ENCODE results near the gene PLCL2.
"Not testable (repeated sequence)": the region's sequence is repeated elsewhere in the genome, so short reads cannot be mapped to it uniquely, and the experiment has no call there.

PLCL2 gene

DNA sequence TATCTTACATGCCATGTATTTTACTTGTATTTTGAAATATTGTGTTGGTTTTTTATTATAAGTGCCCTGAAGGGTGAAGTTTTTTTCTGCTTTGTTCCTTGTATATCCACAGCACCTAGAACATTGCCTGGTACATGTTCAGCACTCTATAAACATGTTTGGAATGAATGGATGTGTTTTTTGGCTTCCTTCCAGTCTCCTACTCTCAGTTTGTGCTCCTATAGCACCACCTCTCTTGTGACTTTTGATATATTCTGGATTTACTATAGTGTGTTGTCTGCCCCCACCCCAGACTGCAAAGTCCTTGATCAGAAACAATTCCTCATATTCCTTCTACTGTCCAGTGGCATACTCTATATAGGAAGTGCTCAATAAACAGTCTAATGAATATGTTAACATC lies 60.6 kb downstream of the PLCL2 start:
- Histone ChIP-seq H3K9me3 (ENCODE audit: insufficient read depth, low read depth, low read length) (no peaks in the 10 kb centered on the region), H3K4me3 (ENCODE audit: low read length) (no peak overlapping the region), H3K27me3 (ENCODE audit: insufficient read depth, low read length) (no peaks in the 10 kb centered on the region), H3K36me3 (ENCODE audit: insufficient read depth, low read length) (no peaks in the 10 kb centered on the region), H3K4me1 (ENCODE audit: insufficient read depth, low read length) (no peaks in the 10 kb centered on the region), H3K27ac (ENCODE audit: low read depth, low read length) (no peak overlapping the region), H3K9ac (ENCODE audit: low read depth, low read length) (no peak overlapping the region)

DNA sequence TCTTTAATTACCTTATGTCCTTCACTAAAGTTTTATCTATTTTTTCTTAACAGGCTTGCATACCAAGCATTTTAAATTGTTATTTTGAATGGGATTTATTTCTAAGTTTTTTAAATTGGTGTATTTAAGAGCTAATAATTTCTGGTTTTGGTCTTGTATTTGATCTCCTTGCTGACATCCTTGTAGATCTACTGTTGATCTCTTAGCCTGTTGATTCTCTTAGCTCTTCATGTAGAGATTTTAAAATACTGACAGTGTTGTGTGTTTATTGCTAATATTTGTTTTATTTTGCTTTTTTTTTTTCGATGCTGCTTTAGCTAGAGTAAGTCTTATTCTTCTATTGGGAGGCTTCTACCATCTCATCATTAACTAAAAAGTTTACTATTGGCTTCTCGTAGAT lies 65.5 kb downstream of the PLCL2 start:
- Histone ChIP-seq H3K27ac (ENCODE audit: low read depth, low read length) (no peak overlapping the region), H3K9ac (ENCODE audit: low read depth, low read length) (no peak overlapping the region), H3K4me1 (ENCODE audit: insufficient read depth, low read length) (no peaks in the 10 kb centered on the region), H3K27me3 (ENCODE audit: insufficient read depth, low read length) (no peaks in the 10 kb centered on the region), H3K36me3 (ENCODE audit: insufficient read depth, low read length) (no peaks in the 10 kb centered on the region), H3K4me3 (ENCODE audit: low read length) (no peak overlapping the region), H3K9me3 (ENCODE audit: insufficient read depth, low read depth, low read length) (no peaks in the 10 kb centered on the region)
- no CpG with 5 or more reads among the region's 2 CpGs for WGBS

DNA sequence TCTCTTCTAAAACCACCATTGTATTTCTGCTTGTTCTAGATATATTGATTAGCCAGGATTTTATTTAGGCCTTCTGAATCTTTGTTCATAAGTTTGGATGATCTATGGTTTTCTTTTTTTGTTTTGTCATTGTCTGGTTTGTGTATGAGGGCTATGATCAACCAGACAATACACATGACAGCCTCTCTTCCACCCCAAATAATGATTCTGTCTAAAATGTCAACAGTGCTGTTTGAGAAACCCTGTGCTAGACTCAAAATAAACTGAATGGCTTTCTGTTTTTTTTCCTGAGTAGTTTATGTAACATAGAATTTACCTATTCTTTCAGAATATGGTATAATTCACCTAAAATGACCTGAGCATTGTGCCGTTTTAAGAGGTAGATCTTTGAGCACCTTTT lies 66.1 kb downstream of the PLCL2 start:
- H3K4me1 ChIP-seq (ENCODE audit: insufficient read depth, low read length): no peaks in the 10 kb centered on the region
- H3K36me3 ChIP-seq (ENCODE audit: insufficient read depth, low read length): no peaks in the 10 kb centered on the region
- no peak overlapping the region for H3K4me3 ChIP-seq (ENCODE audit: low read length)
- no peaks in the 10 kb centered on the region for H3K9me3 ChIP-seq (ENCODE audit: insufficient read depth, low read depth, low read length)
- H3K9ac ChIP-seq (ENCODE audit: low read depth, low read length): no peak overlapping the region
- H3K27me3 ChIP-seq (ENCODE audit: insufficient read depth, low read length): no peaks in the 10 kb centered on the region
- WGBS: 100% methylated on average over 1 of the region's 1 CpG
- H3K27ac ChIP-seq (ENCODE audit: low read depth, low read length): no peak overlapping the region

DNA sequence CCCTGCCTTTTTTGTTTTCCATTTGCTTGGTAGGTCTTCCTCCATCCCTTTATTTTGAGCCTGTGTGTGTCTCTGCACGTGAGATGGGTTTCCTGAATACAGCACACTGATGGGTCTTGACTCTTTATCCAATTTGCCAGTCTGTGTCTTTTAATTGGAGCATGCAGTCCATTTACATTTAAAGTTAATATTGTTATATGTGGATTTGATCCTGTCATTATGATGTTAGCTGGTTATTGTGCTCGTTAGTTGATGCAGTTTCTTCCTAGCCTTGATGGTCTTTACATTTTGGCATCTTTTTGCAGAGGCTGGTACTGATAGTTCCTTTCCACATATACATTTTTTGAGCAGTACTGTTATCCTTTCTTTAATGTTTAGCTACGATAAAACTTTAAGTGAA lies 73.1 kb downstream of the PLCL2 start:
- H3K4me3 ChIP-seq (ENCODE audit: low read length); H3K27me3 ChIP-seq (ENCODE audit: insufficient read depth, low read length); H3K36me3 ChIP-seq (ENCODE audit: insufficient read depth, low read length); H3K9ac ChIP-seq (ENCODE audit: low read depth, low read length); H3K9me3 ChIP-seq (ENCODE audit: insufficient read depth, low read depth, low read length); H3K27ac ChIP-seq (ENCODE audit: low read depth, low read length): not testable (repeated sequence)
- H3K4me1 ChIP-seq (ENCODE audit: insufficient read depth, low read length): peaks cover 16% of the 10 kb centered on the region
- WGBS: 89% methylated on average over 2 of the region's 3 CpGs

DNA sequence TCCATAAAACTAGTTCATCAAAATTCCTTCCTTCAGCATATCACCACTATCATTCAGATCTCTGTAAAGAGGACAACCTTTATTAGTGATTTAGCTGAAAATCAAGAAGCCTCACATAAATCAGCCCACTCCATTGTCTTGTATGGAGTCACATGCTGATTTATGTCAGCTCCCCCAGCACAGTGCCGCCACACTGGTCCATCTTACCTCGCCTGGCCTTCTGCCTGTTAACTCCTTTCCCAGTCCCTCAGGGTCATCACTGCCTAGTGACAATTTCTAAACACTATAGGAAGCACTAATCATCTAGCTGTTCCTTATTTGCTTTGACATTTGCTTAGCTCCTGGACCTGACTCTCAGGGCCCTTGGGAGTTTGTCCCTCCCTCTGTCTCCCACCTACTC lies 75.4 kb downstream of the PLCL2 start:
- 95% methylated on average over 2 of the region's 2 CpGs for WGBS
- no peaks in the 10 kb centered on the region for H3K9me3 ChIP-seq (ENCODE audit: insufficient read depth, low read depth, low read length)
- no peak overlapping the region for H3K4me3 ChIP-seq (ENCODE audit: low read length)
- H3K36me3 ChIP-seq (ENCODE audit: insufficient read depth, low read length): no peaks in the 10 kb centered on the region
- no peak overlapping the region for H3K9ac ChIP-seq (ENCODE audit: low read depth, low read length)
- no peak overlapping the region for H3K27ac ChIP-seq (ENCODE audit: low read depth, low read length)
- no peaks in the 10 kb centered on the region for H3K27me3 ChIP-seq (ENCODE audit: insufficient read depth, low read length)
- peaks cover 16% of the 10 kb centered on the region for H3K4me1 ChIP-seq (ENCODE audit: insufficient read depth, low read length)

DNA sequence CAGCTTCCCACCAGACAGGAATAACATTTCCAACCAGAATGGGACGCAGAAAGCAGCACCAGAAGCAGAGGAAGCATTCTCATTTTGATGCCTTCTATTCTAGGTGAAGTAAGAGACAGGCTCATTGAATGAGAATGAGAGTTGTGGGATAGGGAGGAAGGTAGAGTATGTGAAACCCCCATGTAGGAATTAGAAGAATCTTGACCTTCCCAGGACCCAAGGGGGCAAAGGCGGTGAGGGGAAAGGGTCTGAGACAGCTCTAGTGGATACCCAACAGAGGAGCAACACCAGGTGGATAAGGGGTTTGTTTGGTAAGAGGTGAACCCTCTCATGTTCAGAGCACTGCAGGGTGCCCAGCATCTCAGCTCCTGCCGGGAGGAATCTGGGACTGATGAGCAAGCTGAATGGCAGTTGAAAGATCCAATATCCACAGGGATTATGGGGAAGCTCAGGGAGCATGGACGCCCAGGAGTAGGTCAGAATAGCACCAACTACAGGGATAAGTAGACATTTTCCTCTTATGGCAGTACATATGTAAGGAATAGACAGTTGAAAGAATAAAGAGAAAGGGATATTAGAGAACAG lies 77.0 kb downstream of the PLCL2 start:
- peaks cover 16% of the 10 kb centered on the region for H3K4me1 ChIP-seq (ENCODE audit: insufficient read depth, low read length)
- H3K9ac ChIP-seq (ENCODE audit: low read depth, low read length): no peak overlapping the region
- H3K9me3 ChIP-seq (ENCODE audit: insufficient read depth, low read depth, low read length): no peaks in the 10 kb centered on the region
- no peak overlapping the region for H3K4me3 ChIP-seq (ENCODE audit: low read length)
- H3K36me3 ChIP-seq (ENCODE audit: insufficient read depth, low read length): no peaks in the 10 kb centered on the region
- no peak overlapping the region; the same call in 1 of the 2 replicates for H3K27ac ChIP-seq (ENCODE audit: low read depth, low read length)
- H3K27me3 ChIP-seq (ENCODE audit: insufficient read depth, low read length): no peaks in the 10 kb centered on the region
- 61% methylated on average over 4 of the region's 4 CpGs for WGBS

DNA sequence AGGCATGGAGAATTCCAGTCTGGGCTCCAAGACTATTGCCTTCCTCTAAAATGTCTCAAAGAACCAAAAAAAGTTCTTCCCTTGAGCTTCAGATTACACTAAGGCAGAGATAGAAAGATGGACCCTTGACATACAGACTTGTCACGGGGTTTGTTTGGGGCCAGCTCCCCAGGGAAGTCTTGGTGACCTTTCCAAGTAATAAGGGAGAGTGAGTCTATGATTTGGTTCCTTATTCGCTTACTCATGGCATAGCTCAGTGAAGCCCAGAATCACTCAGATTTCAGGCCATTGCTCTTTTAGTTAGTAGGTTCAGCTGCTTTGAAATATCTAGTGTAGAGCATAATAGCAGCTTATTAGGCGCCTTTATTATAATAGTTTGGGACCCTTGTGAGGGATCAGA lies 90.3 kb downstream of the PLCL2 start:
- Histone ChIP-seq H3K9me3 (ENCODE audit: insufficient read depth, low read depth, low read length) (no peaks in the 10 kb centered on the region; the same call in 1 of the 2 replicates), H3K36me3 (ENCODE audit: insufficient read depth, low read length) (no peaks in the 10 kb centered on the region), H3K27me3 (ENCODE audit: insufficient read depth, low read length) (no peaks in the 10 kb centered on the region), H3K4me1 (ENCODE audit: insufficient read depth, low read length) (no peaks in the 10 kb centered on the region), H3K27ac (ENCODE audit: low read depth, low read length) (no peak overlapping the region), H3K4me3 (ENCODE audit: low read length) (no peak overlapping the region), H3K9ac (ENCODE audit: low read depth, low read length) (no peak overlapping the region)
- WGBS: 80% methylated on average over 3 of the region's 3 CpGs

DNA sequence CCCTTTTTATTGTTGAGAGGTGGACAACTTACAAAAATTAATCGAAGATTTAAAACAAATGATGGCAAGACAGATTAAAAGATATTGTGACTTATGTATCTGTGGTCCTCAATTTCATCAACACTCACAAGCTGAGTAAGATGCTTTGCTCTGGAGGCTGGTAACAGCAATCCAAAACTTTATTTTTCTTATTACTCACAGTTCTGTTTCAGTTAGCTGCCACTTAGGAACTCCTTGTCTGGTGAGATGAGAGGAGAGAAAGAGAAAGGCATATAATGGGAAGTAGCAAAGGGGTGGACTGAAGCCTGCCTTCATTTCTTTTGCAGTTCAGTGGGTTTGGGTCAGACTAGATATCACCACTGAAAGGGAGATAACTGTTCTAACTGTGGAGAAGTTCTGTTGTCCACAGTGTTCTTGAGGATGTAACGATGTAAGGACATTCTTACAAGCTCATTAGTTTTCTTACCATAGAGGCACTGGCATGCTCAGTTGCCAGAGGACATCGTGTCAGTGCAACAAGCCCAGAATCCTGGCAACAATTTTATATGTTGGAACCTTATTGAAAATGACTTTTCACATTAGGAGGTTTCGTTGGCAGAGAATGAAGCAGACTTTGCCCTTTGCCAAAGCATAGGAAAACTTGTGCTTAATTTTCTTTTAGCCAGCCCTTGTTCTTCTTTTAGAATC lies 93.6 kb downstream of the PLCL2 start:
- Histone ChIP-seq H3K4me1 (ENCODE audit: insufficient read depth, low read length) (no peaks in the 10 kb centered on the region), H3K36me3 (ENCODE audit: insufficient read depth, low read length) (no peaks in the 10 kb centered on the region), H3K27me3 (ENCODE audit: insufficient read depth, low read length) (no peaks in the 10 kb centered on the region), H3K9ac (ENCODE audit: low read depth, low read length) (no peak overlapping the region), H3K9me3 (ENCODE audit: insufficient read depth, low read depth, low read length) (no peaks in the 10 kb centered on the region; the same call in 1 of the 2 replicates), H3K27ac (ENCODE audit: low read depth, low read length) (no peak overlapping the region), H3K4me3 (ENCODE audit: low read length) (no peak overlapping the region)
- WGBS: 97% methylated on average over 3 of the region's 4 CpGs

DNA sequence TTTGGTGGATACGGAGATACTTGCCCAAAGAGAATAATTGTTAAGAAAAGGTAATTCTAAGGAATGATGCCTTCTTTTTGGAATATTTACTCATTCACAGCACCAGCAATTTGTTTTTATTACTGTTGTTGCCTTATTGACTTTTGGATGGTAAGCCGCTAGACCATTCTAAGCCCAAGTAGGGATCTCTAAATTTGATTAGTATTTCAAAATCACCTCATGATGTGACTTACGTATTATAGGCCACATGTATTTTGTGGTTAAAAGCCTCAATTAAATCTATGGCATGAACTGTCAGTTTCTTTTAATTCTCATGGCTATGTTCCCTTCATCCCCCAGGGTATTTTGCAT lies 94.1 kb downstream of the PLCL2 start:
- no peaks in the 10 kb centered on the region for H3K27me3 ChIP-seq (ENCODE audit: insufficient read depth, low read length)
- no peak overlapping the region for H3K4me3 ChIP-seq (ENCODE audit: low read length)
- no peaks in the 10 kb centered on the region for H3K4me1 ChIP-seq (ENCODE audit: insufficient read depth, low read length)
- WGBS: 97% methylated on average over 3 of the region's 3 CpGs
- H3K9ac ChIP-seq (ENCODE audit: low read depth, low read length): no peak overlapping the region
- H3K9me3 ChIP-seq (ENCODE audit: insufficient read depth, low read depth, low read length): no peaks in the 10 kb centered on the region; the same call in 1 of the 2 replicates
- H3K36me3 ChIP-seq (ENCODE audit: insufficient read depth, low read length): no peaks in the 10 kb centered on the region
- H3K27ac ChIP-seq (ENCODE audit: low read depth, low read length): no peak overlapping the region

DNA sequence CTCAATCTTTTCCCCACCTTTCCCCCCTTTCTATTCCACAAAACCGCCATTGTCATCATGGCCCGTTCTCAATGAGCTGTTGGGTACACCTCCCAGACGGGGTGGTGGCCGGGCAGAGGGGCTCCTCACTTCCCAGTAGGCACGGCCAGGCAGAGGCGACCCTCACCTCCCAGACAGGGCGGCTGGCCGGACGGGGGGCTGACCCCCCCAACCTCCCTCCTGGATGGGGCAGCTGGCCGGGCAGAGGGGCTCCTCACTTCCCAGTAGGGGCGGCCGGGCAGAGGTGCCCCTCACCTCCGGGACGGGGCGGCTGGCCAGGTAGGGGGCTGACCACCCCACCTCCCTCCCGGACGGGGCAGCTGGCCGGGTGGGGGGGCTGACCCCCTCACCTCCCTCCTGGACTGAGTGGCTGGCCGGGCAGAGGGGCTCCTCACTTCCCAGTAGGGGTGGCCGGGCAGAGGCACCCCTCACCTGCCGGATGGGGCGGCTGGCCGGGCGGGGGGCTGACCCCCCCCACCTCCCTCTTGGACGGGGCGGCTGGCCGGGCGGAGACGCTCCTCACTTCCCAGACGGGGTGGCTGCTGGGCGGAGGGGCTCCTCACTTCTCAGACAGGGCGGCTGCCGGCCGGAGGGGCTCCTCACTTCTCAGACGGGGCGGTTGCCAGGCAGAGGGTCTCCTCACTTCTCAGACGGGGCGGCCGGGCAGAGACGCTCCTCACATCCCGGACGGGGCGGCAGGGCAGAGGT lies 95.2 kb downstream of the PLCL2 start:
- H3K27ac ChIP-seq (ENCODE audit: low read depth, low read length); H3K4me1 ChIP-seq (ENCODE audit: insufficient read depth, low read length); H3K9ac ChIP-seq (ENCODE audit: low read depth, low read length); H3K9me3 ChIP-seq (ENCODE audit: insufficient read depth, low read depth, low read length); H3K36me3 ChIP-seq (ENCODE audit: insufficient read depth, low read length); H3K27me3 ChIP-seq (ENCODE audit: insufficient read depth, low read length); H3K4me3 ChIP-seq (ENCODE audit: low read length): not testable (repeated sequence)
- 95% methylated on average over 35 of the region's 43 CpGs for WGBS

DNA sequence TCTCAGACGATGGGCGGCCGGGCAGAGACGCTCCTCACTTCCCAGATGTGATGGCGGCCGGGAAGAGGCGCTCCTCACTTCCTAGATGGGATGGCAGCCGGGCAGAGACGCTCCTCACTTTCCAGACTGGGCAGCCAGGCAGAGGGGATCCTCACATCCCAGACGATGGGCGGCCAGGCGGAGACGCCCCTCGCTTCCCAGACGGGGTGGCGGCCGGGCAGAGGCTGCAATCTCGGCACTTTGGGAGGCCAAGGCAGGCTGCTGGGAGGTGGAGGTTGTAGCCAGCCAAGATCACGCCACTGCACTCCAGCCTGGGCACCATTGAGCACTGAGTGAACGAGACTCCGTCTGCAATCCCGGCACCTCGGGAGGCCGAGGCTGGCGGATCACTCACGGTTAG lies 95.8 kb downstream of the PLCL2 start:
- H3K36me3 ChIP-seq (ENCODE audit: insufficient read depth, low read length); H3K27me3 ChIP-seq (ENCODE audit: insufficient read depth, low read length); H3K4me3 ChIP-seq (ENCODE audit: low read length); H3K27ac ChIP-seq (ENCODE audit: low read depth, low read length); H3K4me1 ChIP-seq (ENCODE audit: insufficient read depth, low read length); H3K9ac ChIP-seq (ENCODE audit: low read depth, low read length); H3K9me3 ChIP-seq (ENCODE audit: insufficient read depth, low read depth, low read length): not testable (repeated sequence)
- WGBS: 98% methylated on average over 19 of the region's 26 CpGs
